SK-N-MC (cell line): ENCODE data around the gene USP31.

Source experiments
- DNase-seq: peaks from one replicate; pipeline ENCODE4 v3.0.0-alpha.2; 2011; ENCODE audit warnings: low read depth, low spot score
- H3K27ac ChIP-seq: fragments of 200-600 bp; sonication (generic); 2 replicates; pipeline ENCODE4 v1.5.1; 2016; ENCODE audit warnings: mixed run types
- H3K36me3 ChIP-seq: fragments of 200-600 bp; sonication (generic); 2 replicates; pipeline ENCODE4 v1.6.1; 2017; ENCODE audit warnings: antibody characterized with exemption, low read length, mixed read lengths; ENCODE audit not compliant: insufficient read depth
- H3K4me3 ChIP-seq: fragments of 200-600 bp; sonication (generic); 2 replicates; pipeline ENCODE4 v1.5.1; 2016
- H3K9ac ChIP-seq: fragments of 200-600 bp; sonication (generic); 2 replicates; pipeline ENCODE4 v1.8.0; 2017; ENCODE audit warnings: mixed run types, mixed read lengths; ENCODE audit not compliant: insufficient read length
- H3K9me3 ChIP-seq: fragments of 200-600 bp; sonication (generic); 2 replicates; pipeline ENCODE4 v1.6.1; 2017; ENCODE audit warnings: low read depth, mild to moderate bottlenecking, antibody characterized with exemption, low read length, moderate library complexity, mixed read lengths
- EZH2 ChIP-seq: fragments of 200-600 bp; sonication (generic); IDR thresholded peaks from one replicate; pipeline ENCODE4 v1.6.1; 2017; ENCODE audit warnings: antibody characterized with exemption
- FOXP2 ChIP-seq: optimal IDR thresholded peaks from 2 replicates; pipeline ENCODE3; 2011; ENCODE audit warnings: mild to moderate bottlenecking, moderate library complexity; ENCODE audit not compliant: insufficient read depth; ENCODE audit errors: extremely low read length, control extremely low read depth
- POLR2AphosphoS5 ChIP-seq: IDR thresholded peaks from 2 replicates; pipeline ENCODE4 v1.6.1; 2012; ENCODE audit warnings: mild to moderate bottlenecking, low read depth, low read length, borderline replicate concordance

The USP31 gene

GRCh38 chr16:23182679-23183542 is 33.7 kb upstream of the USP31 start, which contains the start of gene SCNN1G:
TSS of gene SCNN1G (plus strand) at chr16:23182745. CDS start at chr16:23186272, 3,527 bp downstream.
- H3K27ac ChIP-seq: no peak within 1 kb of the TSS
- H3K9me3 ChIP-seq: no peaks in the 10 kb centered on the region
- TF ChIP-seq FOXP2 (no peak), POLR2AphosphoS5 (no peak), EZH2 (no peak)
- H3K9ac ChIP-seq: no peak within 1 kb of the TSS
- no peaks in the 10 kb centered on the region for H3K36me3 ChIP-seq
- H3K4me3 ChIP-seq: peak within 1 kb of the TSS; percentile 71
- no peak for DNase-seq

GRCh38 chr16:23182206-23182678 is 33.0 kb upstream of the USP31 start:
- Histone ChIP-seq H3K36me3 (no peaks in the 10 kb centered on the region), H3K4me3 (peak overlapping the region; percentile 71), H3K9ac (no peak overlapping the region), H3K9me3 (no peaks in the 10 kb centered on the region), H3K27ac (no peak overlapping the region)
- no peak for TF ChIP-seq EZH2
- peak; percentile 41 for TF ChIP-seq FOXP2
- TF ChIP-seq POLR2AphosphoS5: no peak
- no peak for DNase-seq

GRCh38 chr16:23181506-23181905 is 32.3 kb upstream of the USP31 start:
- Histone ChIP-seq H3K36me3 (no peaks in the 10 kb centered on the region), H3K9ac (no peak overlapping the region), H3K4me3 (peak overlapping the region; percentile 45; the same call in 1 of the 2 replicates), H3K27ac (no peak overlapping the region), H3K9me3 (no peaks in the 10 kb centered on the region)
- no peak for DNase-seq
- TF ChIP-seq EZH2 (no peak), FOXP2 (no peak), POLR2AphosphoS5 (no peak)

- no peaks in the 10 kb centered on the region for H3K9me3 ChIP-seq
- no peak for TF ChIP-seq FOXP2
- no peak for TF ChIP-seq POLR2AphosphoS5
- TF ChIP-seq EZH2: no peak
- H3K4me3 ChIP-seq: no peak overlapping the region
Observed at GRCh38 chr16:23175651-23176050, 26.4 kb upstream of the USP31 start.

GRCh38 chr16:23174622-23175021 is 25.4 kb upstream of the USP31 start:
- H3K4me3 ChIP-seq: no peak overlapping the region
- H3K9ac ChIP-seq: no peak overlapping the region
- H3K36me3 ChIP-seq: no peaks in the 10 kb centered on the region
- DNase-seq: no peak
- H3K9me3 ChIP-seq: no peaks in the 10 kb centered on the region
- TF ChIP-seq EZH2: no peak
- no peak for TF ChIP-seq FOXP2
- no peak for TF ChIP-seq POLR2AphosphoS5
- no peak overlapping the region for H3K27ac ChIP-seq

More at GRCh38 chr16:23175651-23176050, 26.4 kb upstream of the USP31 start:
- Histone ChIP-seq H3K9ac (no peak overlapping the region), H3K36me3 (no peaks in the 10 kb centered on the region), H3K27ac (no peak overlapping the region)
- DNase-seq: no peak

- H3K4me3 ChIP-seq: no peak overlapping the region
- H3K27ac ChIP-seq: no peak overlapping the region
- H3K9ac ChIP-seq: no peak overlapping the region
- DNase-seq: no peak
- TF ChIP-seq POLR2AphosphoS5 (no peak), EZH2 (no peak), FOXP2 (no peak)
- H3K36me3 ChIP-seq: no peaks in the 10 kb centered on the region
- H3K9me3 ChIP-seq: no peaks in the 10 kb centered on the region
Observed at GRCh38 chr16:23172994-23173393, 23.7 kb upstream of the USP31 start.

- H3K36me3 ChIP-seq: no peaks in the 10 kb centered on the region
- DNase-seq: no peak
- no peak overlapping the region for H3K4me3 ChIP-seq
- H3K27ac ChIP-seq: no peak overlapping the region
- TF ChIP-seq FOXP2 (no peak), POLR2AphosphoS5 (no peak), EZH2 (no peak)
- H3K9ac ChIP-seq: no peak overlapping the region
- H3K9me3 ChIP-seq: no peaks in the 10 kb centered on the region
Observed at GRCh38 chr16:23172583-23172982, 23.3 kb upstream of the USP31 start.

GRCh38 chr16:23164736-23165135 is 15.5 kb upstream of the USP31 start:
- Histone ChIP-seq H3K36me3 (no peaks in the 10 kb centered on the region), H3K27ac (no peak overlapping the region), H3K9ac (no peak overlapping the region), H3K4me3 (no peak overlapping the region), H3K9me3 (no peaks in the 10 kb centered on the region)
- TF ChIP-seq POLR2AphosphoS5: no peak
- TF ChIP-seq FOXP2: no peak
- no peak for TF ChIP-seq EZH2
- no peak for DNase-seq

GRCh38 chr16:23163921-23164320 is 14.7 kb upstream of the USP31 start:
- no peak overlapping the region for H3K27ac ChIP-seq
- no peak overlapping the region for H3K9ac ChIP-seq
- DNase-seq: no peak
- no peak overlapping the region for H3K4me3 ChIP-seq
- TF ChIP-seq POLR2AphosphoS5 (no peak), FOXP2 (no peak), EZH2 (no peak)
- H3K9me3 ChIP-seq: no peaks in the 10 kb centered on the region
- no peaks in the 10 kb centered on the region for H3K36me3 ChIP-seq
